ENCODE measurements around the gene CUL3.

GRCh38 chr2:224518806-224519580, 66.2 kb downstream of the CUL3 start:
- TF ChIP-seq CTCF (IDR thresholded peaks at IDR 0.05; ENCODE audit: insufficient read depth, low read depth, low read length), result no peak
- no peak for TF ChIP-seq EZH2 (IDR thresholded peaks at IDR 0.05; ENCODE audit: insufficient read depth, low read length)

Measured in astrocyte (in vitro differentiated cells and primary cell).